ENCODE results near the gene CSNK1G1.

Gene CSNK1G1

DNA sequence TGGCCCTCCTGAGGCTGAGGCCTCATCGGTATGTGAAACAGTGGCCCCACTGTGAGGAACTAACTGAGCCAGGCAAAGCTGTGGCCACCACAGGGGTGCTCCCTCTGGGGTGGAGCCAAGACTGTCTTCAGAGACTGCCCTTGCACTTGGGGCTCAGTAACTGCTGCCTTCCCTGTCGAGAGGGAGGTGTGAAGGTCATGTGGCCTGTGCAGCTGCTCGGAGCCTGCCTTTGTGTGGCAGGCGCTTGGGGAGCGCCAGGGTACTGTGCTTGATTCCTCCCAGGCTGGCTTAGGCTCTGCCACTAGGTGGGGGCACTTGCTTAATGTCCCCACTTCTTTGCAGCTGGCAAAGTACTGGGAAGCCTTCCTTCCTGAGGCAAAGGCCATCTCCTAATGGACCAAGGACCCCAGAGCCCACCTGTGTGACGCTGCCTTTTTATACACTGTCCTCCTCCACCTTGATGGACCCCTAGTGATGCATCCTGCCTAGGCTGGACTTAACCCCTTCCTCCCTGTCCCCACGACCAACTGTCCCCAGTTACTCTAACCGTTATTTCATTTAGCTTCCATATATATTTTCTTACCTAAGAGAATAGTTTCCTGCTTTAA, 218.6 kb downstream of the CSNK1G1 start:
- ChIA-PET CTCF (interaction anchor here (1.3 kb wide), 1 partner anchor 16 kb away, joined by 3 read pairs; no protein-coding TSS in a partner anchor), POLR2A (ENCODE audit: low non-redundant PET) (no interaction called here)
- TF ChIP-seq, protein P1, sequence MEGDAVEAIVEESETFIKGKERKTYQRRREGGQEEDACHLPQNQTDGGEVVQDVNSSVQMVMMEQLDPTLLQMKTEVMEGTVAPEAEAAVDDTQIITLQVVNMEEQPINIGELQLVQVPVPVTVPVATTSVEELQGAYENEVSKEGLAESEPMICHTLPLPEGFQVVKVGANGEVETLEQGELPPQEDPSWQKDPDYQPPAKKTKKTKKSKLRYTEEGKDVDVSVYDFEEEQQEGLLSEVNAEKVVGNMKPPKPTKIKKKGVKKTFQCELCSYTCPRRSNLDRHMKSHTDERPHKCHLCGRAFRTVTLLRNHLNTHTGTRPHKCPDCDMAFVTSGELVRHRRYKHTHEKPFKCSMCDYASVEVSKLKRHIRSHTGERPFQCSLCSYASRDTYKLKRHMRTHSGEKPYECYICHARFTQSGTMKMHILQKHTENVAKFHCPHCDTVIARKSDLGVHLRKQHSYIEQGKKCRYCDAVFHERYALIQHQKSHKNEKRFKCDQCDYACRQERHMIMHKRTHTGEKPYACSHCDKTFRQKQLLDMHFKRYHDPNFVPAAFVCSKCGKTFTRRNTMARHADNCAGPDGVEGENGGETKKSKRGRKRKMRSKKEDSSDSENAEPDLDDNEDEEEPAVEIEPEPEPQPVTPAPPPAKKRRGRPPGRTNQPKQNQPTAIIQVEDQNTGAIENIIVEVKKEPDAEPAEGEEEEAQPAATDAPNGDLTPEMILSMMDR (conservative IDR thresholded peaks at IDR 0.05; ENCODE audit: low read depth) = no peak
- H3K27ac ChIP-seq = 0 out of 2 replicates have a peak overlapping the region, but pooled peaks have one; percentile 0
- DNase-seq (ENCODE audit: low spot score) = no peak

DNA sequence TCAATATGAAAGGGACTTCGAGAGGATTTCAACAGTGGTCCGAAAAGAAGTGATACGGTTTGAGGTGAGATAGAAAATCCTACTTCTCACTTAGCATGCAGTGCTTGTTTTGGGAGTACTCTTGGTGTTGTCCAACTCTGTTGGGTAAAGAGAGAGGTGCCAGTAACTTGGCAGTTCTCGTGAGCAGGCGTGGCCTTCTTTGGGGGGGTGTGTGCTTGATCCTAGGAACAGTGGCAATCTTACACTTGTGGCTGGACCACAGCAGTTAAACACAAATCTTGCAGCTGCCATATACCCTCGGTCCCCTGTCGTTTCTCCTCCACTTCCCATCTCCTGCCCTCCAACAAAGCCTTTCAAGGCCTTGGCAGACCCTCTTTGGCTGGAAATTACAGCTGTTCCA, 219.6 kb downstream of the CSNK1G1 start:
- ChIA-PET CTCF (no interaction called here), POLR2A (ENCODE audit: low non-redundant PET) (no interaction called here)
- TF ChIP-seq, protein P1 (conservative IDR thresholded peaks at IDR 0.05; ENCODE audit: low read depth) = no peak
- DNase-seq (ENCODE audit: low spot score) = no peak
- H3K27ac ChIP-seq = no peak overlapping the region

DNA sequence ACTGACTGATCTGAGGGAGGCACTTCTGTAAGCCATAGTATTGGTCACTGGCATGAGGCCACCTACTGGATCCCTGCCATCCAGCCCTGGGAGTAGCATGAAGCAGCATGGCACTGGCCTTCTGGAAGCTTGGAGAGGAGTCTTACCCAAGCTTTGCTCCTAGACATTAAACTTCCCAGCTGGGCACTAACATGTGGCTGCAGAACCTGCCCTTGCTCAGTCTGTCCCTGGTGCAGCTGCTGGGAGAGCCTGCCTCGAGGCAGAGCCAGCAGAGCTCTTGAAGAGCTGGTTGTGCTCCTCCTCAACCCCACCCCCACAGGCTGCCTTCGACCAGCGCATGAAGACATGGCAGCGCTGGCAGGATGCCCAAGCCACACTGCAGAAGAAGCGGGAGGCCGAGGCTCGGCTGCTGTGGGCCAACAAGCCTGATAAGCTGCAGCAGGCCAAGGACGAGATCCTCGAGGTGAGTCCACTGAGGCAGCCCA, 221.6 kb downstream of the CSNK1G1 start:
- CTCF ChIA-PET = interaction anchor here (1.0 kb wide), 1 partner anchor 19 kb away, joined by 3 read pairs; no protein-coding TSS in a partner anchor

DNA sequence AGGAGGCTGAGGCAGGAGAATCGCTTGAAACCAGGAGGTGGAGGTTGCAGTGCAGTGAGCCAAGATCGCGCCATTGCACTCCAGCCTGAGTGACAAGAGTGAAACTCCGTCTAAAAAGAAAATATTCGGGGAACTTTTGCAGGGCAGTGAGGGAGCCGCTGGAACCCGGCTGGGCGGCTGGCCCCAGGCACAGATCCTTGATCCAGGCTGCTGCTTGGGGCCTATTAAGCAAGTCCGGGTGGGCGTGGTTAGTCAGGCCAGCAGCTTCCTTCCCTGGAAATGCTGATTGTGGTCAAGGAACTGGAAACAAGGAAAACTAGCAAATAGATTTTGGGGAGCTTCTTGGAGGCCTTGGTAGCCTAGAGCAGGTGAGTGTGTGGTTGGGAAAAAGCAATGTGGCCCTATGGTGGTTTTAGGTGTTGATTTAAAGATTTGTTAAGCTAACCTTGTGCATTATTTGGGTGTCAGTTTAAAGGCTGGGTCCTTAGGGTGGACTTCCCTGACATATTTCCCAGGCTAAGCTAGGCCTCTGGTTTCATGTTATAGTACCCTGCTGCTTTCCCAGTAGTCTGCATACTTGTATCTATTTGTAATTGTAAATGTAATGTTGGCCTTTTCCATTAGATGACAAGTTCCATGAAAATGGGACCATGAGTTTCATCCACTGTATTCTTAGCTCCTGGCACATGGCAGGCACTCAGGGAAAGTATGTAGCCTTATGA, 222.2 kb downstream of the CSNK1G1 start:
- POLR2A ChIA-PET (ENCODE audit: low non-redundant PET) = no interaction called here
- no peak for DNase-seq (ENCODE audit: low spot score)
- CTCF ChIA-PET = interaction anchor here (0.6 to 1.0 kb wide), 2 partner anchors 19 to 524 kb away, joined by 3 to 5 read pairs; no protein-coding TSS in a partner anchor
- no peak overlapping the region for H3K27ac ChIP-seq
- TF ChIP-seq, protein P1 (conservative IDR thresholded peaks at IDR 0.05; ENCODE audit: low read depth) = no peak

More for the DNA sequence above, 221.6 kb downstream of the CSNK1G1 start:
- TF ChIP-seq, protein P1 (conservative IDR thresholded peaks at IDR 0.05; ENCODE audit: low read depth) = no peak
- POLR2A ChIA-PET (ENCODE audit: low non-redundant PET) = no interaction called here
- no peak for DNase-seq (ENCODE audit: low spot score)
- H3K27ac ChIP-seq = no peak overlapping the region

DNA sequence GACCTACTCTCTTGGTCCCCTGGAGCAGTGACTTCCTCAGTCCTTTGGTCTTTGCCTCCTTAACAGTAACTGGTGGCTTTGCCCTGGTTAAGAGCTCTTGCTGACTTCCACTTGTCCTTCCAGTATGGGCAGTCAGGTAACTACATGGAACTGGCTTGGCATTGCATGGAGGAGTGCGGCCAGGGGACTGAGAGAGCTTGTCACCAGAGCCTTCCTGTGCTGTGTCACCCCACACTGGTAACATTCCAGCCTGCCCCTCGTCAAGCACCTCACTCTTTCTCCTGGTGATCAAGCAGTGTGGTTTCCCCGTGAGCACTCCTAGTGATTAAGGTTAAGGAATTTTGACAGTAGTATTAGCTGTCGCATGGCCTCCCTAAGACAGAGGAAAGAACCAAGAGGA, 223.8 kb downstream of the CSNK1G1 start:
- POLR2A ChIA-PET (ENCODE audit: low non-redundant PET) = no interaction called here
- no peak for DNase-seq (ENCODE audit: low spot score)
- CTCF ChIA-PET = interaction anchor here (1.2 to 2.1 kb wide), 2 partner anchors 15 to 21 kb away, joined by 4 to 7 read pairs; no protein-coding TSS in a partner anchor
- TF ChIP-seq, protein P1 (conservative IDR thresholded peaks at IDR 0.05; ENCODE audit: low read depth) = no peak
- no peak overlapping the region for H3K27ac ChIP-seq

DNA sequence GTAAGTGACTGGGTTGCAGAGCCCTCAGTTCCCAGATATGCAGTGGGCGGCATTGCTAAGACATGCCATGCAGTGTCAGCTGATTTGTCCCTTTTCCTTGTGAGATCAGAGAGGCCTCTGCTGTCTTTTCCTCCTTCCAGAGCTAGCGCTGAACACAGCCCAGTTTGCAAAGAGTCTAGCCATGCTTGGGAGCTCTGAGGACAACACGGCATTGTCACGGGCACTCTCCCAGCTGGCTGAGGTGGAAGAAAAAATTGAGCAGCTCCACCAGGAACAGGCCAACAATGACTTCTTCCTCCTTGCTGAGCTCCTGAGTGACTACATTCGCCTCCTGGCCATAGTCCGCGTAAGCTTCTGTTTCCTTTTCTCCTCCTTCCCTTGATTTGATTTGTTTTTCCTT, 224.4 kb downstream of the CSNK1G1 start:
- POLR2A ChIA-PET (ENCODE audit: low non-redundant PET) = no interaction called here
- DNase-seq (ENCODE audit: low spot score) = no peak
- H3K27ac ChIP-seq = no peak overlapping the region
- TF ChIP-seq, protein P1 (conservative IDR thresholded peaks at IDR 0.05; ENCODE audit: low read depth) = no peak
- CTCF ChIA-PET = interaction anchor here (0.9 to 2.1 kb wide), 4 partner anchors 9 to 22 kb away, joined by 3 to 7 read pairs (median 4); no protein-coding TSS in a partner anchor
